GM21390 (cell line): ENCODE data around the gene PITPNB.

ENCODE experiments used
- ATAC-seq: cut with Tn5 transposase; IDR thresholded peaks from one replicate; pipeline ENCODE4 v1.9.1; 2021; ENCODE audit not compliant: unreplicated experiment

Gene PITPNB

GRCh38 chr22:27881421-27881820, 37.6 kb downstream of the PITPNB start:
- ATAC-seq, result no peak

GRCh38 chr22:27880778-27881394, 38.2 kb downstream of the PITPNB start:
- ATAC-seq, result no peak

- no peak for ATAC-seq
Measured at GRCh38 chr22:27879923-27880322, 39.1 kb downstream of the PITPNB start.

GRCh38 chr22:27878541-27878940, 40.5 kb downstream of the PITPNB start:
- ATAC-seq, result no peak

- ATAC-seq, result peak; percentile 64
Measured at GRCh38 chr22:27877501-27877900, 41.6 kb downstream of the PITPNB start.

GRCh38 chr22:27876684-27877083, 42.4 kb downstream of the PITPNB start:
- no peak for ATAC-seq

GRCh38 chr22:27875951-27876350, 43.1 kb downstream of the PITPNB start:
- ATAC-seq, result no peak

GRCh38 chr22:27874764-27875163, 44.3 kb downstream of the PITPNB start:
- no peak for ATAC-seq

GRCh38 chr22:27874185-27874584, 44.9 kb downstream of the PITPNB start:
- ATAC-seq, result no peak

GRCh38 chr22:27873472-27873871, 45.6 kb downstream of the PITPNB start:
- no peak for ATAC-seq

GRCh38 chr22:27872488-27872887, 46.6 kb downstream of the PITPNB start:
- ATAC-seq, result no peak

- ATAC-seq, result no peak
Measured at GRCh38 chr22:27871306-27872014, 47.6 kb downstream of the PITPNB start.

- no peak for ATAC-seq
Measured at GRCh38 chr22:27870234-27871191, 48.5 kb downstream of the PITPNB start.

- ATAC-seq, result no peak
Measured at GRCh38 chr22:27868732-27869282, 50.2 kb downstream of the PITPNB start.

- ATAC-seq, result no peak
Measured at GRCh38 chr22:27867953-27868731, 50.9 kb downstream of the PITPNB start.

GRCh38 chr22:27867085-27867952, 51.7 kb downstream of the PITPNB start:
- ATAC-seq, result no peak

GRCh38 chr22:27866135-27867084, 52.6 kb downstream of the PITPNB start:
- ATAC-seq, result no peak

GRCh38 chr22:27865496-27865895, 53.6 kb downstream of the PITPNB start:
- ATAC-seq, result no peak
